ENCODE measurements around the gene RBM44.
"Not testable (repeated sequence)": the region's sequence is repeated elsewhere in the genome, so short reads cannot be mapped to it uniquely, and the experiment has no call there.

Gene RBM44

GRCh38 chr2:237760506-237761502 lies 37.8 kb upstream of the RBM44 start:
- Histone ChIP-seq H3K4me3 (ENCODE audit: low read depth, low read length) (no peak overlapping the region), H3K27ac (ENCODE audit: low read depth, low read length) (no peak overlapping the region), H3K9me3 (ENCODE audit: control insufficient read depth, insufficient read depth, low read length) (no peaks in the 10 kb centered on the region), H3K36me3 (ENCODE audit: control insufficient read depth, insufficient read depth, low read length) (peaks cover 38% of the 10 kb centered on the region), H3K27me3 (ENCODE audit: control insufficient read depth, insufficient read depth, low read length) (no peaks in the 10 kb centered on the region), H3K9ac (ENCODE audit: low read depth, low read length) (no peak overlapping the region), H3K4me1 (ENCODE audit: control insufficient read depth, insufficient read depth, low read length) (0 out of 2 replicates have a peak, but pooled peaks cover 2% of the 10 kb centered on the region)

GRCh38 chr2:237762291-237763182 lies 36.0 kb upstream of the RBM44 start:
- not testable (repeated sequence) for H3K4me3 ChIP-seq (ENCODE audit: low read depth, low read length); H3K9me3 ChIP-seq (ENCODE audit: control insufficient read depth, insufficient read depth, low read length); H3K27me3 ChIP-seq (ENCODE audit: control insufficient read depth, insufficient read depth, low read length); H3K9ac ChIP-seq (ENCODE audit: low read depth, low read length); H3K27ac ChIP-seq (ENCODE audit: low read depth, low read length); H3K4me1 ChIP-seq (ENCODE audit: control insufficient read depth, insufficient read depth, low read length)
- H3K36me3 ChIP-seq (ENCODE audit: control insufficient read depth, insufficient read depth, low read length) = peaks cover 29% of the 10 kb centered on the region

DNA sequence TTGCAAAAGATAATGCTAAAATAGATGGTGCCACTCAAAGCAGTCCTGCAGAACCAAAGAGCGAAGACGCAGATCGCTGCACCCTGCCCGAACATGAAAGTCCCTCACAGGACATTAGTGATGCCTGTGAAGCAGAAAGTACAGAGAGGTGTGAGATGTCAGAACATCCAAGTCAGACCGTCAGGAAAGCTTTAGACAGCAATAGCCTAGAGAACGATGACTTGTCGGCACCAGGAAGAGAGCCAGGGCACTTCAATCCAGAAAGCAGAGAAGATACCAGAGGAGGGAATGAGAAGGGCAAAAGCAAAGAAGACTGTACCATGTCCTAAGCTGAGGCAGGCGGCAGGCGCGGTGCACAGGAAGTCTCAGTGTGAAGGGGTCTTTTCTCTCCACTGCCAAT lies 34.8 kb upstream of the RBM44 start:
- Histone ChIP-seq H3K9me3 (ENCODE audit: control insufficient read depth, insufficient read depth, low read length) (no peaks in the 10 kb centered on the region), H3K36me3 (ENCODE audit: control insufficient read depth, insufficient read depth, low read length) (peaks cover 23% of the 10 kb centered on the region), H3K4me1 (ENCODE audit: control insufficient read depth, insufficient read depth, low read length) (0 out of 2 replicates have a peak, but pooled peaks cover 5% of the 10 kb centered on the region), H3K4me3 (ENCODE audit: low read depth, low read length) (no peak overlapping the region), H3K9ac (ENCODE audit: low read depth, low read length) (no peak overlapping the region), H3K27me3 (ENCODE audit: control insufficient read depth, insufficient read depth, low read length) (no peaks in the 10 kb centered on the region), H3K27ac (ENCODE audit: low read depth, low read length) (no peak overlapping the region)

DNA sequence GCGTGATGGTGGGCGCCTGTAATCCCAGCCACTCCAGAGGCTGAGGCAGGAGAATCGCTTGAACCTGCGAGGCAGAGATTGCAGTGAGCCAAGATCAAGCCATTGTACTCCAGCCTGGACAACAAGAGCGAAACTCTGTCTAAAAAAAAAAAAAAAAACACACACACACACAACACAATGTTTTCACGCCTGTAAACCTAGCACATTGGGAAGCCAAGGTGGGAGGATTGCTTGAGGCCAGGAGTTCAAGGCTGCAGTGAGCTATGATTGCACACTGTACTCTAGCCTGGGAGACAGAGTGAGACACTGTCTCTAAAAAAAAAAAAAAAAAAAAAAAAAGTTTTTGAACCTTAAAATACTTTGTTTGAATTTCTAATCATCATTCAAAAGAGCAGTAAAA lies 33.5 kb upstream of the RBM44 start:
- H3K36me3 ChIP-seq (ENCODE audit: control insufficient read depth, insufficient read depth, low read length) = peaks cover 19% of the 10 kb centered on the region
- H3K4me1 ChIP-seq (ENCODE audit: control insufficient read depth, insufficient read depth, low read length); H3K27ac ChIP-seq (ENCODE audit: low read depth, low read length): not testable (repeated sequence)

DNA sequence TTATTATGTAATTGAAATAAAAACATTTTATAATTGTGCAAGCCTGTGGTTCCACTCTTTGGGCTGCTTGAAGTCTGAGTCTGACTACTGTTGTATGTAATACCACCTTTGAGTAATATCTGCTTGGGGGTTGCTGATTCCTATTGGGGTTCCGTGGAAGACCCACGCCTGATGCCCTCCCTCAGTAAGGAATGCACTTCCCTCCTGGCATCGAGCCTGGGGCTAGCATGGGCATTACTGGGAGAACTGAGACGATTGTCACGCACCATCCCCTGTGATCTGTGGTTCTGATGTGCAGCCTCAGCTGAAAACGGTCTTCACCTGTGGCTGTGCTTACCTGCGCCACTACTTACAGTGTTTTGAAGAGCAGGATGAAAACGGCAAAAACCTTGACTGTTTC lies 32.7 kb upstream of the RBM44 start:
- Histone ChIP-seq H3K4me1 (ENCODE audit: control insufficient read depth, insufficient read depth, low read length) (0 out of 2 replicates have a peak, but pooled peaks cover 5% of the 10 kb centered on the region), H3K36me3 (ENCODE audit: control insufficient read depth, insufficient read depth, low read length) (peaks cover 12% of the 10 kb centered on the region), H3K9me3 (ENCODE audit: control insufficient read depth, insufficient read depth, low read length) (no peaks in the 10 kb centered on the region), H3K27me3 (ENCODE audit: control insufficient read depth, insufficient read depth, low read length) (no peaks in the 10 kb centered on the region), H3K4me3 (ENCODE audit: low read depth, low read length) (no peak overlapping the region), H3K9ac (ENCODE audit: low read depth, low read length) (no peak overlapping the region), H3K27ac (ENCODE audit: low read depth, low read length) (peak overlapping the region; percentile 21)

More for the DNA sequence above, 33.5 kb upstream of the RBM44 start:
- H3K9ac ChIP-seq (ENCODE audit: low read depth, low read length); H3K4me3 ChIP-seq (ENCODE audit: low read depth, low read length); H3K27me3 ChIP-seq (ENCODE audit: control insufficient read depth, insufficient read depth, low read length); H3K9me3 ChIP-seq (ENCODE audit: control insufficient read depth, insufficient read depth, low read length): not testable (repeated sequence)

- H3K27ac ChIP-seq (ENCODE audit: low read depth, low read length) = no peak overlapping the region
- no peaks in the 10 kb centered on the region for H3K27me3 ChIP-seq (ENCODE audit: control insufficient read depth, insufficient read depth, low read length)
- H3K4me1 ChIP-seq (ENCODE audit: control insufficient read depth, insufficient read depth, low read length) = 0 out of 2 replicates have a peak, but pooled peaks cover 5% of the 10 kb centered on the region
- no peaks in the 10 kb centered on the region for H3K9me3 ChIP-seq (ENCODE audit: control insufficient read depth, insufficient read depth, low read length)
- peaks cover 10% of the 10 kb centered on the region for H3K36me3 ChIP-seq (ENCODE audit: control insufficient read depth, insufficient read depth, low read length)
- no peak overlapping the region for H3K4me3 ChIP-seq (ENCODE audit: low read depth, low read length)
- no peak overlapping the region for H3K9ac ChIP-seq (ENCODE audit: low read depth, low read length)
These were observed 32.2 kb upstream of the RBM44 start for GRCh38 chr2:237766340-237766739.

GRCh38 chr2:237772513-237772912 lies 26.1 kb upstream of the RBM44 start:
- H3K9ac ChIP-seq (ENCODE audit: low read depth, low read length) = no peak overlapping the region
- no peak overlapping the region for H3K4me3 ChIP-seq (ENCODE audit: low read depth, low read length)
- H3K27ac ChIP-seq (ENCODE audit: low read depth, low read length) = no peak overlapping the region

DNA sequence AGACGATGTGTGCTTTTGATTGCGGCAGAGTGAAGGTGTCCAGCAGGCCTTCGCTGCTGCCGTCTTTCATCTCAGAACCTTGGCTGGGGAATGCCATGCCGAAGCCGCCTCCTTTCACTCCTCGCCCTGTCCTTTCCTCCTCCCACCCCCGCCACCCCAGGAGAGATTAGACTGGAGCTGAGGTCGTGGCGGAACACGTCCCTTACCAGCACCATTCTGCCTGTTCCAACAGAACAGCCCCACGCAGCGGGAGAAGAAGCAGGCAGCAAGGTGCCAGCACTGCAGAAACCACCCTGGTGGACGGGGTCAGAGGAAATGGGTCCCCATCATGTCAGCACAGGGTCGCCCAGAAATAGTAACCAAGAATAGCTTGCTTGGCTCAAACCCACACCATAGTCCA lies 24.8 kb upstream of the RBM44 start:
- no peak overlapping the region for H3K4me3 ChIP-seq (ENCODE audit: low read depth, low read length)
- H3K9ac ChIP-seq (ENCODE audit: low read depth, low read length) = no peak overlapping the region
- H3K9me3 ChIP-seq (ENCODE audit: control insufficient read depth, insufficient read depth, low read length) = no peaks in the 10 kb centered on the region
- no peak overlapping the region for H3K27ac ChIP-seq (ENCODE audit: low read depth, low read length)
- peaks cover 13% of the 10 kb centered on the region; the same call in 1 of the 2 replicates for H3K36me3 ChIP-seq (ENCODE audit: control insufficient read depth, insufficient read depth, low read length)
- H3K27me3 ChIP-seq (ENCODE audit: control insufficient read depth, insufficient read depth, low read length) = no peaks in the 10 kb centered on the region
- no peaks in the 10 kb centered on the region for H3K4me1 ChIP-seq (ENCODE audit: control insufficient read depth, insufficient read depth, low read length)

More at GRCh38 chr2:237772513-237772912, 26.1 kb upstream of the RBM44 start:
- Histone ChIP-seq H3K9me3 (ENCODE audit: control insufficient read depth, insufficient read depth, low read length) (no peaks in the 10 kb centered on the region), H3K27me3 (ENCODE audit: control insufficient read depth, insufficient read depth, low read length) (no peaks in the 10 kb centered on the region), H3K36me3 (ENCODE audit: control insufficient read depth, insufficient read depth, low read length) (peaks cover 13% of the 10 kb centered on the region; the same call in 1 of the 2 replicates), H3K4me1 (ENCODE audit: control insufficient read depth, insufficient read depth, low read length) (no peaks in the 10 kb centered on the region)

GRCh38 chr2:237774811-237775553 lies 23.6 kb upstream of the RBM44 start:
- Histone ChIP-seq H3K4me1 (ENCODE audit: control insufficient read depth, insufficient read depth, low read length) (no peaks in the 10 kb centered on the region), H3K9me3 (ENCODE audit: control insufficient read depth, insufficient read depth, low read length) (no peaks in the 10 kb centered on the region), H3K9ac (ENCODE audit: low read depth, low read length) (no peak overlapping the region), H3K27me3 (ENCODE audit: control insufficient read depth, insufficient read depth, low read length) (no peaks in the 10 kb centered on the region), H3K27ac (ENCODE audit: low read depth, low read length) (no peak overlapping the region), H3K36me3 (ENCODE audit: control insufficient read depth, insufficient read depth, low read length) (peaks cover 22% of the 10 kb centered on the region; the same call in 1 of the 2 replicates), H3K4me3 (ENCODE audit: low read depth, low read length) (no peak overlapping the region)

DNA sequence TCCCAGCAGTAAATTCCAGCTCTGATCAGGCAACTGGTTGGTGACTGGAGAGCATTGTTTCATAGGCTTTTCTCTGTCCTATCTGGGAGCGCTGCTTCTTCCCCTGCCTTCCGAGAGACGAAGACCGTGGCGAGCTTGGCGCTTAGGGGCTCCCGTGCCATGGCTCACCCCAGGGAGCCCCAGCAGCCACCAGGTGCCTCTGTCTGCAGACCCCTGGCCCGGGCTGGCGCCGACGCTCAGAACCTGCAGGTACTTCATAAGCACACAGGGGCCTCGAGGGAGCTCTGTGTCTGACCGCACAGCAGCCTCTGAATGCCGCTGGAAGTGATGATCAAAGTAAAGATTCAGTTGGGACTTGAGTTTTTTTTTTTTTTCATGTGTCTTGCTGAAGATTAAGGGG lies 19.1 kb upstream of the RBM44 start:
- H3K36me3 ChIP-seq (ENCODE audit: control insufficient read depth, insufficient read depth, low read length) = peaks cover 24% of the 10 kb centered on the region; the same call in 1 of the 2 replicates

More for the DNA sequence above, 19.1 kb upstream of the RBM44 start:
- Histone ChIP-seq H3K4me3 (ENCODE audit: low read depth, low read length) (no peak overlapping the region), H3K9ac (ENCODE audit: low read depth, low read length) (no peak overlapping the region), H3K9me3 (ENCODE audit: control insufficient read depth, insufficient read depth, low read length) (no peaks in the 10 kb centered on the region), H3K4me1 (ENCODE audit: control insufficient read depth, insufficient read depth, low read length) (no peaks in the 10 kb centered on the region), H3K27me3 (ENCODE audit: control insufficient read depth, insufficient read depth, low read length) (no peaks in the 10 kb centered on the region), H3K27ac (ENCODE audit: low read depth, low read length) (no peak overlapping the region)

Data from HUES48 (cell line).